ENCODE measurements around the gene TRIP12. TPM values are rescaled to one million over a fixed set of nuclear protein-coding genes. Genes with fewer than 3 reads are reported as not detected.

TRIP12 gene
- polyA plus RNA-seq, 3 donors: 22.2 to 56.7 (median 44.0) TPM

DNA sequence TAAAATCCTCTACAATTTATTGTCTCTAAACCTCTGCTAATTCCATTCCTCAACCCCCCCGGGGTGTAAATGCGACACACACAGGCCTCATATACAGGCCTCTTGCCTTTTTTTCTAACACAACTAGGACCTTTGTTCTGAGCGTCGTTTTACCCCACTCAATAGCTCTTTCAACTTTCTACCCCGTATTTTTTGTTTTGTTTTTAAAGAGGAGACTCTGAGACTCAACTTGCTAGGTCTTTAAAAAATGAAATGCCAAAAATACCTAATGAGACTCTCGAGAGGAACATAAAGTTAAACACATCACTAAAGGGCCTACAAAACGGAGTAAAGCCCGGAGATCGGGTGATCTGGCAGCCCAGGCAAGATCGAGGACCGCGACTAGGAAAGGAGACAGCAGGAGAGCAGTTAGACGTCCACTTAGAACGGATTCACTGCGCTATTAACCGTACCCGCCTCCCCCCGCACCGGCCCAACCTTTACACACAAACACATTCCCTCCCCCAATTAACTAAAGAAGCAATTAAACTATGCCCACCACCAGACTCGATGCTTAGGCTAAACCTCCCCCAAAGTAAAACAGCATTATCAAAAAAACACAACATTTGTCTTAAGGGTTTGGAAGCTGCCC is 1.7 kb downstream of the TRIP12 start:
- Histone ChIP-seq H3K9me3 (replicated peaks in 1 of 2; ENCODE audit: control insufficient read depth in 1 of 2, insufficient read depth in 1 of 2, low read length in 2 of 2) (no peaks in the 10 kb centered on the region), H3K27me3 (ENCODE audit: control insufficient read depth in 2 of 2, insufficient read depth in 2 of 2, low read length in 2 of 2) (no peaks in the 10 kb centered on the region), H3K4me2 (replicated peaks; ENCODE audit: extremely low read depth, low read length, poor library complexity, severe bottlenecking) (peak overlapping the region; percentile 97), H2AFZ (ENCODE audit: insufficient read depth, low read depth, low read length, poor library complexity, severe bottlenecking) (peak overlapping the region; percentile 100), H3K4me1 (ENCODE audit: control insufficient read depth in 1 of 2, insufficient read depth in 2 of 2, low read length in 2 of 2) (peaks cover 18 to 31% of the 10 kb centered on the region in 2 donors), H4K20me1 (ENCODE audit: insufficient read depth, low read length) (peaks cover 60% of the 10 kb centered on the region), H3K27ac (ENCODE audit: low read depth in 1 of 2, low read length in 2 of 2) (peak overlapping the region; percentile 54 to 95), H3K79me2 (ENCODE audit: insufficient read depth, low read length) (peaks cover 67% of the 10 kb centered on the region), H3K4me3 (replicated peaks in 1 of 3; ENCODE audit: low read depth in 2 of 3, low read length in 3 of 3) (peak overlapping the region; percentile 39 to 99 (median 88)), H3K36me3 (replicated peaks in 1 of 2; ENCODE audit: control insufficient read depth in 1 of 2, insufficient read depth in 2 of 2, low read length in 2 of 2) (peaks cover 7 to 18% of the 10 kb centered on the region in 2 donors), H3K9ac (ENCODE audit: insufficient read depth, low read length, poor library complexity, severe bottlenecking) (peak overlapping the region; percentile 91)
- peak overlapping the region; percentile 99 for H3K4me3 Mint-ChIP-seq
- peaks cover 10 to 21% of the 10 kb centered on the region in 2 donors for H3K36me3 Mint-ChIP-seq
- H3K27me3 Mint-ChIP-seq (ENCODE audit: low read depth in 3 of 3): no peaks in the 10 kb centered on the region
- no peaks in the 10 kb centered on the region for H3K9me3 Mint-ChIP-seq
- peak overlapping the region; percentile 93 to 99 (median 98) for H3K27ac Mint-ChIP-seq
- peaks cover 48% of the 10 kb centered on the region for H3K4me1 Mint-ChIP-seq
- TF ChIP-seq, protein P1, sequence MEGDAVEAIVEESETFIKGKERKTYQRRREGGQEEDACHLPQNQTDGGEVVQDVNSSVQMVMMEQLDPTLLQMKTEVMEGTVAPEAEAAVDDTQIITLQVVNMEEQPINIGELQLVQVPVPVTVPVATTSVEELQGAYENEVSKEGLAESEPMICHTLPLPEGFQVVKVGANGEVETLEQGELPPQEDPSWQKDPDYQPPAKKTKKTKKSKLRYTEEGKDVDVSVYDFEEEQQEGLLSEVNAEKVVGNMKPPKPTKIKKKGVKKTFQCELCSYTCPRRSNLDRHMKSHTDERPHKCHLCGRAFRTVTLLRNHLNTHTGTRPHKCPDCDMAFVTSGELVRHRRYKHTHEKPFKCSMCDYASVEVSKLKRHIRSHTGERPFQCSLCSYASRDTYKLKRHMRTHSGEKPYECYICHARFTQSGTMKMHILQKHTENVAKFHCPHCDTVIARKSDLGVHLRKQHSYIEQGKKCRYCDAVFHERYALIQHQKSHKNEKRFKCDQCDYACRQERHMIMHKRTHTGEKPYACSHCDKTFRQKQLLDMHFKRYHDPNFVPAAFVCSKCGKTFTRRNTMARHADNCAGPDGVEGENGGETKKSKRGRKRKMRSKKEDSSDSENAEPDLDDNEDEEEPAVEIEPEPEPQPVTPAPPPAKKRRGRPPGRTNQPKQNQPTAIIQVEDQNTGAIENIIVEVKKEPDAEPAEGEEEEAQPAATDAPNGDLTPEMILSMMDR (IDR thresholded peaks at IDR 0.05): no peak
- DNase-seq: no peak
- WGBS (ENCODE audit: insufficient coverage): 9% methylated on average over 15 of the region's 20 CpGs
- intact Hi-C loops (cut with micrococcal nuclease): loop anchor here in 1 of 2 donors (10.0 kb wide), 1 partner anchor 405 kb away; the partner anchor contains the start of gene SP140L

DNA sequence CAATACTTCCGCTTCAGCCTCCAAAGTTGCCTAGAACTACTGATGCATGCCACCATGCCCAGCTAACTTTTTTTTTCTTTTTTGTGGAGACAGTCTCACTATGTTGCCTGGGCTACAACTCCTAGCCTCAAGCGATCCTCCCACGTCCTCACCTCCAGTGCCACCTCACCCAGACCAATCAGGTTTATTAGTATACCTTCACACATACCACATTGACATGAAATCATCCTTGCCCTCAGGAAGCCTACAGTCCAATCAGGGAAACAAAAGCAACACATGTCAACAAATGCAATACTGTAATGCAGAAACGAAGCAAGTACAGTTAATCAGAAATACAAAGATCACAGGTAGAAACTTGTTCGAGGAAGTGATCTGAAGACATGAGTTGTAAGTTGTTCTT is 4.0 kb downstream of the TRIP12 start:
- peak overlapping the region in 3 of 7 donors; percentile 6 to 67 (median 9) for H3K27ac Mint-ChIP-seq
- Histone ChIP-seq H3K9ac (ENCODE audit: insufficient read depth, low read length, poor library complexity, severe bottlenecking) (no peak overlapping the region), H3K4me3 (replicated peaks in 1 of 3; ENCODE audit: low read depth in 2 of 3, low read length in 3 of 3) (no peak overlapping the region), H3K79me2 (ENCODE audit: insufficient read depth, low read length) (peaks cover 88% of the 10 kb centered on the region), H4K20me1 (ENCODE audit: insufficient read depth, low read length) (peaks cover 83% of the 10 kb centered on the region), H2AFZ (ENCODE audit: insufficient read depth, low read depth, low read length, poor library complexity, severe bottlenecking) (no peak overlapping the region), H3K4me1 (ENCODE audit: control insufficient read depth in 1 of 2, insufficient read depth in 2 of 2, low read length in 2 of 2) (peaks cover 32 to 46% of the 10 kb centered on the region in 2 donors), H3K9me3 (replicated peaks in 1 of 2; ENCODE audit: control insufficient read depth in 1 of 2, insufficient read depth in 1 of 2, low read length in 2 of 2) (no peaks in the 10 kb centered on the region), H3K36me3 (replicated peaks in 1 of 2; ENCODE audit: control insufficient read depth in 1 of 2, insufficient read depth in 2 of 2, low read length in 2 of 2) (peaks cover 7 to 18% of the 10 kb centered on the region in 2 donors), H3K27ac (ENCODE audit: low read depth in 1 of 2, low read length in 2 of 2) (peak overlapping the region in 1 of 2 donors; percentile 30), H3K27me3 (ENCODE audit: control insufficient read depth in 2 of 2, insufficient read depth in 2 of 2, low read length in 2 of 2) (no peaks in the 10 kb centered on the region), H3K4me2 (replicated peaks; ENCODE audit: extremely low read depth, low read length, poor library complexity, severe bottlenecking) (no peak overlapping the region)
- no peak overlapping the region for H3K4me3 Mint-ChIP-seq
- TF ChIP-seq, protein P1 (IDR thresholded peaks at IDR 0.05): no peak
- H3K4me1 Mint-ChIP-seq: peaks cover 55% of the 10 kb centered on the region
- H3K9me3 Mint-ChIP-seq: no peaks in the 10 kb centered on the region
- H3K36me3 Mint-ChIP-seq: peaks cover 10 to 22% of the 10 kb centered on the region in 2 donors
- intact Hi-C loops (cut with micrococcal nuclease): no loop called here
- DNase-seq: no peak
- 100% methylated on average over 3 of the region's 5 CpGs for WGBS (ENCODE audit: insufficient coverage)
- H3K27me3 Mint-ChIP-seq (ENCODE audit: low read depth in 3 of 3): no peaks in the 10 kb centered on the region
